Loucy (cell line): Measurements from ENCODE around the gene CCDC88C.

Source experiments
- H2AFZ ChIP-seq: fragments of 200-600 bp; sonication (generic); 2 replicates; pipeline ENCODE4 v1.6.0; 2016; ENCODE audit warnings: antibody characterized with exemption, mild to moderate bottlenecking, low read length, moderate library complexity
- H3F3A ChIP-seq: fragments of 200-600 bp; 2 replicates; pipeline ENCODE4 v1.6.0; 2016; ENCODE audit warnings: antibody characterized with exemption, low read depth, mild to moderate bottlenecking
- H3K27me3 ChIP-seq: fragments of 200-600 bp; sonication (generic); 2 replicates; pipeline ENCODE4 v1.6.1; 2014; ENCODE audit warnings: low read length, mild to moderate bottlenecking; ENCODE audit not compliant: insufficient read depth, poor library complexity, severe bottlenecking
- H3K36me3 ChIP-seq: fragments of 200-600 bp; sonication (generic); 2 replicates; pipeline ENCODE4 v1.6.1; 2016; ENCODE audit warnings: low read length; ENCODE audit not compliant: insufficient read depth
- H3K4me1 ChIP-seq: fragments of 200-600 bp; sonication (generic); 2 replicates; pipeline ENCODE4 v1.5.1; 2014; ENCODE audit warnings: low read length, mild to moderate bottlenecking; ENCODE audit not compliant: insufficient read depth, poor library complexity, severe bottlenecking
- H3K4me2 ChIP-seq: fragments of 200-600 bp; sonication (generic); 2 replicates; pipeline ENCODE4 v1.6.0; 2014; ENCODE audit warnings: antibody characterized with exemption, low read length, low read depth, mild to moderate bottlenecking; ENCODE audit not compliant: poor library complexity, severe bottlenecking
- H3K4me3 ChIP-seq: fragments of 200-600 bp; sonication (generic); 2 replicates; pipeline ENCODE4 v1.5.1; 2014; ENCODE audit warnings: low read length, mild to moderate bottlenecking, mixed read lengths; ENCODE audit not compliant: poor library complexity, severe bottlenecking
- H3K79me2 ChIP-seq: fragments of 200-600 bp; sonication (generic); 2 replicates; pipeline ENCODE4 v1.6.1; 2014; ENCODE audit warnings: low read length; ENCODE audit not compliant: insufficient read depth
- H3K9ac ChIP-seq: fragments of 200-600 bp; sonication (generic); 2 replicates; pipeline ENCODE4 v1.6.0; 2014; ENCODE audit warnings: mild to moderate bottlenecking, low read depth, low read length, moderate library complexity; ENCODE audit not compliant: poor library complexity, severe bottlenecking
- H3K9me2 ChIP-seq: fragments of 200-600 bp; sonication (generic); replicated peaks from 2 replicates; pipeline ENCODE4 v1.6.1; 2016; ENCODE audit warnings: low read depth, low read length, mixed read lengths
- H3K9me3 ChIP-seq: fragments of 200-600 bp; sonication (generic); 2 replicates; pipeline ENCODE4 v1.6.1; 2014; ENCODE audit warnings: mild to moderate bottlenecking, antibody characterized with exemption, low read length, low read depth; ENCODE audit not compliant: insufficient read depth
- H4K20me1 ChIP-seq: fragments of 200-600 bp; sonication (generic); 2 replicates; pipeline ENCODE4 v1.6.0; 2014; ENCODE audit warnings: antibody characterized with exemption, low read length, mild to moderate bottlenecking; ENCODE audit not compliant: insufficient read depth, poor library complexity, severe bottlenecking
- CTCF ChIP-seq: fragments of 200-600 bp; sonication (generic); conservative IDR thresholded peaks from 2 replicates; pipeline ENCODE4 v1.5.1; 2014; ENCODE audit warnings: mild to moderate bottlenecking, antibody characterized with exemption, low read length
- EZH2phosphoT487 ChIP-seq: fragments of 200-600 bp; IDR thresholded peaks from 2 replicates; pipeline ENCODE4 v1.6.1; 2018; ENCODE audit warnings: antibody characterized with exemption, mild to moderate bottlenecking, moderate library complexity, borderline replicate concordance

CCDC88C gene

GRCh38 chr14:91323671-91324605 is 93.7 kb downstream of the CCDC88C start:
- H2AFZ ChIP-seq, result no peak overlapping the region
- no peaks in the 10 kb centered on the region for H3K9me3 ChIP-seq
- no peak overlapping the region for H3K4me2 ChIP-seq
- H3K9me2 ChIP-seq, result no peaks in the 10 kb centered on the region
- H3F3A ChIP-seq, result no peaks in the 10 kb centered on the region
- no peak overlapping the region for H3K4me3 ChIP-seq
- no peaks in the 10 kb centered on the region; the same call in 1 of the 2 replicates for H3K79me2 ChIP-seq
- H3K36me3 ChIP-seq, result peaks cover 94% of the 10 kb centered on the region; the same call in 1 of the 2 replicates
- H3K27me3 ChIP-seq, result no peaks in the 10 kb centered on the region
- TF ChIP-seq EZH2phosphoT487 (no peak), CTCF (peak; percentile 99)
- peaks cover 4% of the 10 kb centered on the region for H4K20me1 ChIP-seq
- H3K4me1 ChIP-seq, result no peaks in the 10 kb centered on the region
- no peak overlapping the region for H3K9ac ChIP-seq

GRCh38 chr14:91323031-91323430 is 94.6 kb downstream of the CCDC88C start:
- H3K4me3 ChIP-seq, result no peak overlapping the region
- peaks cover 91% of the 10 kb centered on the region; the same call in 1 of the 2 replicates for H3K36me3 ChIP-seq
- H3K27me3 ChIP-seq, result no peaks in the 10 kb centered on the region
- 0 out of 2 replicates have a peak, but pooled peaks cover 3% of the 10 kb centered on the region for H3F3A ChIP-seq
- H3K4me1 ChIP-seq, result peaks cover 5% of the 10 kb centered on the region
- no peaks in the 10 kb centered on the region for H3K9me3 ChIP-seq
- no peak overlapping the region for H3K4me2 ChIP-seq
- H2AFZ ChIP-seq, result no peak overlapping the region
- H3K9me2 ChIP-seq, result no peaks in the 10 kb centered on the region
- TF ChIP-seq CTCF, result no peak
- TF ChIP-seq EZH2phosphoT487, result no peak
- peaks cover 4% of the 10 kb centered on the region for H4K20me1 ChIP-seq
- H3K79me2 ChIP-seq, result no peaks in the 10 kb centered on the region; the same call in 1 of the 2 replicates
- H3K9ac ChIP-seq, result no peak overlapping the region

DNA sequence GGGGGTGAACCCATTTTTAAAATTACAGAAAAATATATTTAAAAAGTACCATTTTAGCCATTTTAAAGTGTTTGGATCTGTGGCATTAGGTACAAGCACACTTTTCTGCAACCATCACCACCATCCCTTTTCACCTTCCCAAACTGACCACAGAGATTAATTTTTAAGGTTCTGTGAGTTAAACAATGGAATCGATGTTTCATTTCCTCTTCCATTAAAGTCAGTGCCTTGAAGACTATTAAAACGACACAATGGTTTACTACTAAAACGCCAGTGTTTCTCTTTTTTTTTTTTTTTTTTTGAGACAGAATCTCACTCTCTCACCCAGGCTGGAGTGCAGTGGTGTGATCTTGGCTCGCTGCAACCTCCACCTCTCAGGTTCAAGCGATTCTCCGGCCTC is 95.0 kb downstream of the CCDC88C start:
- TF ChIP-seq EZH2phosphoT487, result no peak
- no peak for TF ChIP-seq CTCF

More for the DNA sequence above, 95.0 kb downstream of the CCDC88C start:
- Histone ChIP-seq H3K27me3 (no peaks in the 10 kb centered on the region), H3K4me2 (no peak overlapping the region), H3F3A (0 out of 2 replicates have a peak, but pooled peaks cover 3% of the 10 kb centered on the region), H4K20me1 (peaks cover 4% of the 10 kb centered on the region), H3K9me3 (no peaks in the 10 kb centered on the region), H3K36me3 (peaks cover 87% of the 10 kb centered on the region; the same call in 1 of the 2 replicates), H3K4me3 (no peak overlapping the region), H3K9me2 (no peaks in the 10 kb centered on the region), H3K9ac (no peak overlapping the region), H3K79me2 (no peaks in the 10 kb centered on the region; the same call in 1 of the 2 replicates), H3K4me1 (peaks cover 9% of the 10 kb centered on the region), H2AFZ (no peak overlapping the region)
